ENCODE measurements around the gene SYT15B. TPM values are rescaled to one million over a fixed set of nuclear protein-coding genes. Genes with fewer than 3 reads are reported as not detected.
"Not testable (repeated sequence)": the region's sequence is repeated elsewhere in the genome, so short reads cannot be mapped to it uniquely, and the experiment has no call there.

SYT15B gene
- total RNA-seq = 1 to 10 TPM in 6 of 7 donors, under 1 TPM in 1; 0.26 to 2.2 (median 1.6) TPM
- polyA plus RNA-seq = under 1 TPM; 0.04 to 0.36 (median 0.06) TPM
- long read RNA-seq, donor 1, partial matches to known transcripts = 0 of 1 reads
- long read RNA-seq, donor 1, other reads (novel, unspliced or antisense) = 0 of 1 reads
- long read RNA-seq, donor 2 = 0 reads

GRCh38 chr10:47763554-47764175 lies at the start of gene SYT15B:
TSS of gene SYT15B (minus strand) at chr10:47763592. CDS start at chr10:47762640, 952 bp downstream.
- H3K4me1 ChIP-seq; H3K36me3 ChIP-seq; H3K9me3 ChIP-seq; H3K27ac ChIP-seq; intact Hi-C loops (cut with DNase I; ENCODE audit: low total_unique reads); H3K27me3 ChIP-seq (replicated peaks in 1 of 7): not testable (repeated sequence)
- peak; percentile 40 for DNase-seq
- H3K4me3 ChIP-seq = peak within 1 kb of the TSS in 4 of 8 donors; percentile 13 to 41 (median 26)
- WGBS, 5 donors = 72 to 89% (median 75%) methylated on average over 10 to 28 of the region's 33 CpGs; no CpG with 5 or more reads in 1 of the 5 donors

GRCh38 chr10:47779590-47779989 lies 16.2 kb upstream of the SYT15B start:
- H3K4me1 ChIP-seq; H3K36me3 ChIP-seq; H3K27me3 ChIP-seq (replicated peaks in 1 of 7); H3K9me3 ChIP-seq; DNase-seq; H3K4me3 ChIP-seq; H3K27ac ChIP-seq; intact Hi-C loops (cut with DNase I; ENCODE audit: low total_unique reads): not testable (repeated sequence)
- WGBS, 5 donors = 64 to 80% (median 73%) methylated on average over 1 to 3 of the region's 4 CpGs; no CpG with 5 or more reads in 2 of the 5 donors

GRCh38 chr10:47775361-47776231 lies 12.2 kb upstream of the SYT15B start:
- H3K36me3 ChIP-seq; intact Hi-C loops (cut with DNase I; ENCODE audit: low total_unique reads); H3K27ac ChIP-seq; H3K9me3 ChIP-seq; H3K4me1 ChIP-seq; H3K4me3 ChIP-seq; H3K27me3 ChIP-seq (replicated peaks in 1 of 7): not testable (repeated sequence)
- WGBS, 5 donors = 9 to 19% (median 13%) methylated on average over 4 of the region's 6 CpGs
- TF ChIP-seq, protein P1, sequence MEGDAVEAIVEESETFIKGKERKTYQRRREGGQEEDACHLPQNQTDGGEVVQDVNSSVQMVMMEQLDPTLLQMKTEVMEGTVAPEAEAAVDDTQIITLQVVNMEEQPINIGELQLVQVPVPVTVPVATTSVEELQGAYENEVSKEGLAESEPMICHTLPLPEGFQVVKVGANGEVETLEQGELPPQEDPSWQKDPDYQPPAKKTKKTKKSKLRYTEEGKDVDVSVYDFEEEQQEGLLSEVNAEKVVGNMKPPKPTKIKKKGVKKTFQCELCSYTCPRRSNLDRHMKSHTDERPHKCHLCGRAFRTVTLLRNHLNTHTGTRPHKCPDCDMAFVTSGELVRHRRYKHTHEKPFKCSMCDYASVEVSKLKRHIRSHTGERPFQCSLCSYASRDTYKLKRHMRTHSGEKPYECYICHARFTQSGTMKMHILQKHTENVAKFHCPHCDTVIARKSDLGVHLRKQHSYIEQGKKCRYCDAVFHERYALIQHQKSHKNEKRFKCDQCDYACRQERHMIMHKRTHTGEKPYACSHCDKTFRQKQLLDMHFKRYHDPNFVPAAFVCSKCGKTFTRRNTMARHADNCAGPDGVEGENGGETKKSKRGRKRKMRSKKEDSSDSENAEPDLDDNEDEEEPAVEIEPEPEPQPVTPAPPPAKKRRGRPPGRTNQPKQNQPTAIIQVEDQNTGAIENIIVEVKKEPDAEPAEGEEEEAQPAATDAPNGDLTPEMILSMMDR (IDR thresholded peaks at IDR 0.05 in 8 of 11, conservative IDR thresholded peaks at IDR 0.05 in 3 of 11) = peak in 6 of 11 experiments; percentile 15 to 33 (median 26)
- DNase-seq = peak; percentile 23

GRCh38 chr10:47770745-47771144 lies 7.4 kb upstream of the SYT15B start:
- WGBS, 5 donors = no CpG with 5 or more reads among the region's 2 CpGs
- not testable (repeated sequence) for DNase-seq

GRCh38 chr10:47768578-47769115 lies 5.3 kb upstream of the SYT15B start:
- H3K36me3 ChIP-seq; H3K4me3 ChIP-seq; intact Hi-C loops (cut with DNase I; ENCODE audit: low total_unique reads); H3K4me1 ChIP-seq; H3K27me3 ChIP-seq (replicated peaks in 1 of 7); H3K9me3 ChIP-seq; H3K27ac ChIP-seq: not testable (repeated sequence)
- 69 to 92% (median 80%) methylated on average over 3 to 6 of the region's 7 CpGs for WGBS, 5 donors
- peak; percentile 41 for DNase-seq

More at GRCh38 chr10:47770745-47771144, 7.4 kb upstream of the SYT15B start:
- H3K27me3 ChIP-seq (replicated peaks in 1 of 7); H3K4me1 ChIP-seq; H3K4me3 ChIP-seq; H3K36me3 ChIP-seq; H3K9me3 ChIP-seq; intact Hi-C loops (cut with DNase I; ENCODE audit: low total_unique reads); H3K27ac ChIP-seq: not testable (repeated sequence)

- H3K27ac ChIP-seq; H3K27me3 ChIP-seq (replicated peaks in 1 of 7); H3K4me3 ChIP-seq; H3K9me3 ChIP-seq; H3K36me3 ChIP-seq; intact Hi-C loops (cut with DNase I; ENCODE audit: low total_unique reads); H3K4me1 ChIP-seq: not testable (repeated sequence)
- 63 to 83% (median 67%) methylated on average over 1 to 2 of the region's 3 CpGs for WGBS, 5 donors
- DNase-seq = peak; percentile 2
Measured at GRCh38 chr10:47768085-47768484, 4.7 kb upstream of the SYT15B start.

DNA sequence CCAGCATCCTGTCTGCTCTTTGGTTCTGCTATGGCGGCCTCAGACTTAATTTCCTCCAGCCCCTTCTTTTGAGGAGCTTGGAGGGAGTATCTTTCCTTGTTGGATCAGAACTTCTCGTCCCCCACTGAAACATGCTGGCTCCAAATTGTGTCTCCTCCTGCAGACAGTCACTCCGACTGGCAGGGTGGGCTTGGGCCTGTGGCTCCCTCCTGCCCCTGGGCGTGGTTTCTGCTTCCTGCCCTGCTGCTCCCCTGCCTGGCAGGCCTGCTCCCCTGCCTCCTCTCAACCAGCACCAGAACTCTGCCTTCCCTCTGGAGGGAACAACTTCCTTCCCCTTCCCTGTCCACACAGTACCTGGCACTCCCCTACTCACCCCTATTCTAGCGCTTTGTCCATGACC lies 3.8 kb upstream of the SYT15B start:
- H3K27me3 ChIP-seq (replicated peaks in 1 of 7); H3K4me1 ChIP-seq; H3K9me3 ChIP-seq; H3K4me3 ChIP-seq; H3K36me3 ChIP-seq; H3K27ac ChIP-seq; intact Hi-C loops (cut with DNase I; ENCODE audit: low total_unique reads): not testable (repeated sequence)
- peak; percentile 65 for DNase-seq
- WGBS, 5 donors = 16 to 32% (median 26%) methylated on average over 2 to 3 of the region's 5 CpGs

- H3K4me1 ChIP-seq; intact Hi-C loops (cut with DNase I; ENCODE audit: low total_unique reads): not testable (repeated sequence)
Measured at GRCh38 chr10:47765232-47765631, 1.8 kb upstream of the SYT15B start.

GRCh38 chr10:47762674-47763553 lies 478 bp downstream of the SYT15B start:
- peak overlapping the region in 4 of 8 donors; percentile 13 to 41 (median 26) for H3K4me3 ChIP-seq
- intact Hi-C loops (cut with DNase I; ENCODE audit: low total_unique reads); H3K27me3 ChIP-seq (replicated peaks in 1 of 7); H3K9me3 ChIP-seq; H3K36me3 ChIP-seq; H3K27ac ChIP-seq; H3K4me1 ChIP-seq: not testable (repeated sequence)
- DNase-seq = peak; percentile 43
- WGBS, 5 donors = 0 to 33% (median 4%) methylated on average over 2 to 58 of the region's 80 CpGs

More at GRCh38 chr10:47765232-47765631, 1.8 kb upstream of the SYT15B start:
- not testable (repeated sequence) for H3K27ac ChIP-seq; H3K36me3 ChIP-seq; H3K9me3 ChIP-seq; H3K4me3 ChIP-seq; H3K27me3 ChIP-seq (replicated peaks in 1 of 7)
- WGBS, 5 donors = 77 to 100% methylated on average over 1 to 2 of the region's 4 CpGs; no CpG with 5 or more reads in 3 of the 5 donors
- DNase-seq = peak; percentile 72
